HCT116 (cell line): ENCODE measurements around the gene GRIK4. TPM values are rescaled to one million over a fixed set of nuclear protein-coding genes. Genes with fewer than 3 reads are reported as not detected.
A peak's percentile ranks its signal among the peaks of the same experiment; 100 is the strongest.

ENCODE experiments used
- ATAC-seq: fragments of 200-7000 bp; cut with Tn5 transposase; 2 replicates; pipeline ENCODE4 v1.9.1; 2020; ENCODE audit warnings: mild to moderate bottlenecking, moderate library complexity
- BruUV-seq: library from RNA; stranded (reverse); fragments of 400-500 nt; replicated peaks from 2 replicates; lab custom pipeline; 2021; lab: Mats Ljungman, UMichigan
- CTCF ChIA-PET: fragments of 300-600 bp; sonication (Branson Sonifier 250); formaldehyde crosslinking; loops from one replicate; lab custom pipeline; 2021; ENCODE audit warnings: antibody characterized with exemption; lab: Charles Lee
- POLR2A ChIA-PET: fragments of 300-600, 350-600 bp; sonication (Branson Sonifier 250); formaldehyde crosslinking; loops from one replicate; lab custom pipeline; 2021; ENCODE audit warnings: antibody characterized with exemption; lab: Charles Lee
- RAD21 ChIA-PET, 2 experiments: fragments of 300-600 bp; sonication (Branson Sonifier 250); formaldehyde crosslinking; loops; one replicate each; lab custom pipeline; 2023; ENCODE audit warnings: low total read pairs in 2 of 2; ENCODE audit not compliant: uncharacterized antibody in 2 of 2, unreplicated experiment in 2 of 2, low non-redundant PET in 1 of 2; lab: Charles Lee
- DNase-seq: peaks from one replicate; pipeline ENCODE4 v3.0.0-alpha.2; 2010; ENCODE audit warnings: low read depth, low spot score
- H2AFZ ChIP-seq: fragments of 200-600 bp; shearing (Covaris generic), sonication (generic); 2 replicates; pipeline ENCODE4 v1.6.1; 2017; ENCODE audit warnings: low read depth, mixed run types, mixed read lengths, antibody characterized with exemption, low read length; ENCODE audit not compliant: poor library complexity, severe bottlenecking
- H3K27ac ChIP-seq: 2 replicates; pipeline ENCODE4 v1.5.1; 2012; ENCODE audit warnings: low read depth, low read length
- H3K27me3 ChIP-seq: fragments of 200-600 bp; sonication (generic); 2 replicates; pipeline ENCODE4 v1.6.1; 2016; ENCODE audit warnings: mixed run types, low read length, mixed read lengths; ENCODE audit not compliant: insufficient read depth
- H3K36me3 ChIP-seq, 2 experiments: fragments of 200-500 bp in 1 of 2; fragments of 200-600 bp in 1 of 2; sonication (Bioruptor generic) in 1 of 2; sonication (generic) in 1 of 2; 2 replicates each; pipeline versions ENCODE4 v1.5.1 to v1.6.1; 2014 to 2016; ENCODE audit warnings: low read length in 2 of 2, inconsistent platforms in 1 of 2, mixed read lengths in 1 of 2, mixed run types in 1 of 2; ENCODE audit not compliant: insufficient read depth in 2 of 2, control insufficient read depth in 1 of 2
- H3K4me1 ChIP-seq, 2 experiments: fragments of 200-600 bp in 1 of 2; sonication (generic) in 1 of 2; 2 replicates each; pipeline versions ENCODE4 v1.5.1 to v1.6.1; 2012 to 2017; ENCODE audit warnings: low read length in 2 of 2, inconsistent platforms in 1 of 2, mild to moderate bottlenecking in 1 of 2, mixed read lengths in 1 of 2, mixed run types in 1 of 2, moderate library complexity in 1 of 2; ENCODE audit not compliant: insufficient read depth in 2 of 2, control insufficient read depth in 1 of 2
- H3K4me2 ChIP-seq: fragments of 200-600 bp; sonication (generic); 2 replicates; pipeline ENCODE4 v1.6.1; 2017; ENCODE audit warnings: mixed run types, low read length, mixed read lengths
- H3K4me3 ChIP-seq, 2 experiments: fragments of 200-600 bp in 1 of 2; sonication (generic) in 1 of 2; replicated peaks in 1 of 2; 2 replicates each; pipeline ENCODE4 v1.5.1; 2011 to 2016; ENCODE audit warnings: low read length in 2 of 2, control low read depth in 1 of 2, low read depth in 1 of 2, mild to moderate bottlenecking in 1 of 2, mixed read lengths in 1 of 2, mixed run types in 1 of 2
- H3K79me2 ChIP-seq: fragments of 200-600 bp; sonication (generic); 2 replicates; pipeline ENCODE4 v1.6.1; 2017; ENCODE audit warnings: mild to moderate bottlenecking, mixed run types, low read length, moderate library complexity, mixed read lengths; ENCODE audit not compliant: insufficient read depth
- H3K9ac ChIP-seq: fragments of 200-600 bp; sonication (generic); 2 replicates; pipeline ENCODE4 v1.6.1; 2016; ENCODE audit warnings: low read length, mixed read lengths
- H3K9me2 ChIP-seq: fragments of 200-600 bp; sonication (generic), shearing (Covaris generic); 2 replicates; pipeline ENCODE4 v1.6.1; 2017; ENCODE audit warnings: mixed run types, mild to moderate bottlenecking, moderate library complexity; ENCODE audit not compliant: insufficient read depth
- H3K9me3 ChIP-seq, 2 experiments: fragments of 200-500 bp in 1 of 2; fragments of 200-600 bp in 1 of 2; sonication (Bioruptor generic) in 1 of 2; sonication (generic) in 1 of 2; 2 replicates each; pipeline ENCODE4 v1.6.1; 2014 to 2017; ENCODE audit warnings: low read length in 2 of 2, mixed read lengths in 2 of 2, inconsistent platforms in 1 of 2, low read depth in 1 of 2, mild to moderate bottlenecking in 1 of 2, mixed run types in 1 of 2, moderate library complexity in 1 of 2; ENCODE audit not compliant: control insufficient read depth in 1 of 2, insufficient read depth in 1 of 2
- H4K20me1 ChIP-seq: fragments of 200-600 bp; sonication (generic), shearing (Covaris generic); 2 replicates; pipeline ENCODE4 v1.6.1; 2017; ENCODE audit warnings: mixed run types, mild to moderate bottlenecking, moderate library complexity; ENCODE audit not compliant: insufficient read depth
- CEBPB ChIP-seq: IDR thresholded peaks from 2 replicates; pipeline ENCODE4 v1.6.1; 2012; ENCODE audit warnings: low read depth
- CTCF ChIP-seq, 3 experiments: fragments of 200-600 bp in 1 of 3; sonication (generic) in 1 of 3; IDR thresholded peaks in 2 of 3; conservative IDR thresholded peaks in 1 of 3; 2 replicates each; pipeline ENCODE4 v1.5.1; 2012 to 2017; ENCODE audit warnings: low read depth in 2 of 3, low read length in 2 of 3, antibody characterized with exemption in 1 of 3, borderline replicate concordance in 1 of 3, control low read depth in 1 of 3, mild to moderate bottlenecking in 1 of 3, mixed read lengths in 1 of 3, mixed run types in 1 of 3, moderate library complexity in 1 of 3; ENCODE audit not compliant: insufficient read depth in 1 of 3
- EGR1 ChIP-seq: IDR thresholded peaks from 2 replicates; pipeline ENCODE4 v1.6.1; 2012; ENCODE audit warnings: low read depth
- ELF1 ChIP-seq: IDR thresholded peaks from 2 replicates; pipeline ENCODE4 v1.6.1; 2012; ENCODE audit warnings: low read depth, borderline replicate concordance
- EZH2phosphoT487 ChIP-seq: fragments of 200-600 bp; IDR thresholded peaks from 2 replicates; pipeline ENCODE4 v1.6.1; 2018; ENCODE audit warnings: antibody characterized with exemption, borderline replicate concordance
- FOSL1 ChIP-seq: IDR thresholded peaks from 2 replicates; pipeline ENCODE4 v1.6.1; 2012; ENCODE audit warnings: low read depth
- JUND ChIP-seq: IDR thresholded peaks from 2 replicates; pipeline ENCODE4 v1.6.1; 2012
- POLR2A ChIP-seq: IDR thresholded peaks from 2 replicates; pipeline ENCODE4 v1.7.0; 2011; ENCODE audit warnings: borderline replicate concordance; ENCODE audit not compliant: insufficient read depth, insufficient read length; ENCODE audit errors: extremely low read depth
- RAD21 ChIP-seq: IDR thresholded peaks from 2 replicates; pipeline ENCODE4 v1.6.1; 2012; ENCODE audit warnings: low read depth, mild to moderate bottlenecking
- SP1 ChIP-seq: IDR thresholded peaks from 2 replicates; pipeline ENCODE4 v1.6.1; 2012; ENCODE audit warnings: low read depth
- SRF ChIP-seq: IDR thresholded peaks from 2 replicates; pipeline ENCODE4 v1.6.1; 2012; ENCODE audit warnings: low read depth
- TCF7L2 ChIP-seq: IDR thresholded peaks from 2 replicates; pipeline ENCODE4 v1.7.0; 2011; ENCODE audit warnings: borderline replicate concordance, inconsistent platforms; ENCODE audit not compliant: insufficient read depth, insufficient read length; ENCODE audit errors: extremely low read depth
- ZBTB33 ChIP-seq: IDR thresholded peaks from 2 replicates; pipeline ENCODE4 v1.6.1; 2011; ENCODE audit warnings: mild to moderate bottlenecking, low read length, moderate library complexity; ENCODE audit not compliant: insufficient replicate concordance; ENCODE audit errors: extremely low read depth
- ZFX ChIP-seq: fragments of 450-650 bp; IDR thresholded peaks from 2 replicates; pipeline ENCODE4 v1.6.1; 2017
- intact Hi-C: fragments of 100-400 bp; cut with micrococcal nuclease; formaldehyde crosslinking; loops from 2 replicates; pipeline ENCODE4 v1.10.0; 2022
- total RNA-seq: library from RNA; stranded (reverse); gene quantifications from one replicate; pipeline ENCODE4 v1.2.1, GENCODE V29; 2021; ENCODE audit not compliant: unreplicated experiment

The GRIK4 gene
- total RNA-seq, 1 experiment from 2014 or later = 0.52 TPM

DNA sequence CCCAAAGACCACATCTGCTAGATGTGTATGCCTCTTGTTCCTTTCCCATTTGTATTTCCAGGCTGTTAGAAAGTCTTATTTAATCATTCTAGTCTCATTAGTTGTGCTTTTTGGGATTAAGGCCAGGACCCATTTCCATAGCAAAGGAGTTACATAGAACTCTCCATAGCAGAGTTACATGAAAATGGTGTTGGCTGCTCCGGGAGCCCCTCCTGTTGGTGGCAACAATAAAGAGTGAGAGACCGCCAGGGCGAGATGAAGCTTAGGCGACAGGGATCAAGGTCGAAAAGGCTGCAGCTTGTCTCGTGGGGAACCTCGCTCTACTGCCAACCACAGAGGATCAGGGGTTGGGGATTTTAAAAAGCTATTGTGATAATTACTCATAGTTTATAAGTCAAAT lies 58.3 kb downstream of the GRIK4 start:
- no peaks in the 10 kb centered on the region for H3K36me3 ChIP-seq
- no TSS peak for BruUV-seq
- H3K4me1 ChIP-seq = peaks cover 50 to 52% of the 10 kb centered on the region in 2 experiments
- H3K27ac ChIP-seq = peak overlapping the region; percentile 69
- no peak overlapping the region for H3K4me2 ChIP-seq
- no peaks in the 10 kb centered on the region for H4K20me1 ChIP-seq
- POLR2A ChIA-PET = no interaction called here
- ATAC-seq (no peak), DNase-seq (no peak)
- no peak overlapping the region for H2AFZ ChIP-seq
- no peak for TF ChIP-seq ZBTB33
- TF ChIP-seq ZFX = no peak
- TF ChIP-seq JUND = no peak
- TF ChIP-seq EZH2phosphoT487 = no peak
- TF ChIP-seq POLR2A = no peak
- TF ChIP-seq SP1 = no peak
- TF ChIP-seq ELF1 = no peak
- RAD21 ChIA-PET = no interaction called here
- no peaks in the 10 kb centered on the region for H3K9me3 ChIP-seq
- H3K9me2 ChIP-seq = no peaks in the 10 kb centered on the region
- CTCF ChIA-PET = interaction anchor here (1.6 kb wide), 1 partner anchor 625 kb away, joined by 4 read pairs; no protein-coding TSS in a partner anchor
- no peak overlapping the region for H3K4me3 ChIP-seq
- intact Hi-C loops = no loop called here
- no peak overlapping the region for H3K9ac ChIP-seq
- H3K79me2 ChIP-seq = no peaks in the 10 kb centered on the region
- no peaks in the 10 kb centered on the region for H3K27me3 ChIP-seq

DNA sequence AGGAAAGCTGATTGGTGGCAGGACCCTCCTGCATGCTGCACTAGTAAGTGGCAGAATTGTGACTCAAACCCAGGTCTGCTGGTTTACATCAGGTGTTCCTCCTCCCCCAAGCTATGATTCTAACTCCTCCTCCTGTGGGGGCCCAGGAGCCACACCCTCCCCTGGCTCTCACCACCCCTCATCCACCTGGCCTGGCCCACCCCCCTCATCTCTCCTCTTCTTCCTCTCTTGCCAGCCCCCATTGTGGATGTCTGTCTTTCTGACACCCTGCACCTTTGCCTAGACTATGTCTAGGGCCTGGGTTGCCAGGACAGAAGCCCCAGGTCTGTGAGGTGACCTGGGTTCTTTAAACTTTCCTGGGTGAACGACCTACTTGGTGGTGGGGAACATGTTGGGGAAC lies 59.9 kb downstream of the GRIK4 start:
- Histone ChIP-seq H3K4me1 (peaks cover 34 to 42% of the 10 kb centered on the region in 2 experiments), H3K27me3 (no peaks in the 10 kb centered on the region), H4K20me1 (no peaks in the 10 kb centered on the region), H3K4me3 (no peak overlapping the region), H3K4me2 (no peak overlapping the region), H3K9me2 (no peaks in the 10 kb centered on the region), H3K27ac (no peak overlapping the region), H3K36me3 (no peaks in the 10 kb centered on the region), H3K79me2 (no peaks in the 10 kb centered on the region), H3K9ac (no peak overlapping the region), H3K9me3 (no peaks in the 10 kb centered on the region), H2AFZ (no peak overlapping the region)
- ChIA-PET CTCF (no interaction called here), POLR2A (no interaction called here), RAD21 (no interaction called here)
- ATAC-seq (no peak), DNase-seq (no peak)
- no TSS peak for BruUV-seq
- intact Hi-C loops = no loop called here
- TF ChIP-seq ZBTB33 (no peak), TCF7L2 (no peak), EZH2phosphoT487 (no peak), SP1 (no peak), POLR2A (no peak), CEBPB (no peak), SRF (no peak), CTCF (IDR thresholded peaks at IDR 0.05 in 2 of 3, conservative IDR thresholded peaks at IDR 0.05 in 1 of 3; ENCODE audit: borderline replicate concordance in 1 of 3, insufficient read depth in 1 of 3, low read depth in 2 of 3, low read length in 2 of 3) (no peak), RAD21 (no peak), EGR1 (no peak), FOSL1 (no peak)
